Activated naive CD8-positive, alpha-beta T cell treated with anti-CD3 and anti-CD28 coated beads, Interleukin-2, amount 50 U/mL, for 24 hours (primary cell): ENCODE data around the gene NHP2.
"Not testable (repeated sequence)": the region's sequence is repeated elsewhere in the genome, so short reads cannot be mapped to it uniquely, and the experiment has no call there.

ENCODE experiments used
- ATAC-seq: fragments of 150-1000 bp; cut with Tn5 transposase; one replicate; pipeline ENCODE4 v1.10.0; 2021
- DNase-seq: peaks from one replicate; pipeline ENCODE4 v3.0.0; 2021
- H3K27ac Mint-ChIP-seq: one replicate; pipeline ENCODE4 v1.8.0; 2021; ENCODE audit warnings: mild to moderate bottlenecking, mixed read lengths
- H3K27me3 Mint-ChIP-seq: one replicate; pipeline ENCODE4 v1.8.0; 2021; ENCODE audit warnings: mixed read lengths
- H3K36me3 Mint-ChIP-seq: one replicate; pipeline ENCODE4 v1.8.0; 2021; ENCODE audit warnings: low read depth, mixed read lengths
- H3K4me1 Mint-ChIP-seq: one replicate; pipeline ENCODE4 v1.8.0; 2021; ENCODE audit warnings: mixed read lengths
- H3K4me3 Mint-ChIP-seq: one replicate; pipeline ENCODE4 v1.8.0; 2021; ENCODE audit warnings: mild to moderate bottlenecking, moderate library complexity, mixed read lengths
- H3K9me3 Mint-ChIP-seq: one replicate; pipeline ENCODE4 v1.8.0; 2021; ENCODE audit warnings: mixed read lengths

The NHP2 gene

GRCh38 chr5:178153530-178154340 lies at the start of gene NHP2:
Gene NHP2 (minus strand): TSS chr5:178153885. CDS start chr5:178153817, 68 bp downstream.
- H3K36me3 Mint-ChIP-seq: peaks cover 30% of the 10 kb centered on the region
- DNase-seq (peak; percentile 99), ATAC-seq (peak; percentile 93)
- H3K4me1 Mint-ChIP-seq: peaks cover 53% of the 10 kb centered on the region
- H3K9me3 Mint-ChIP-seq: no peaks in the 10 kb centered on the region
- H3K27me3 Mint-ChIP-seq: no peaks in the 10 kb centered on the region
- peak within 1 kb of the TSS; percentile 91 for H3K27ac Mint-ChIP-seq
- H3K4me3 Mint-ChIP-seq: peak within 1 kb of the TSS; percentile 92

GRCh38 chr5:178202541-178202940 lies 48.9 kb upstream of the NHP2 start:
- Mint-ChIP-seq H3K4me3 (peak overlapping the region; percentile 65), H3K4me1 (peaks cover 33% of the 10 kb centered on the region), H3K27ac (no peak overlapping the region), H3K36me3 (peaks cover 26% of the 10 kb centered on the region), H3K27me3 (peaks cover 3% of the 10 kb centered on the region), H3K9me3 (no peaks in the 10 kb centered on the region)
- ATAC-seq (no peak), DNase-seq (no peak)

GRCh38 chr5:178201927-178202235 lies 48.2 kb upstream of the NHP2 start:
- no peaks in the 10 kb centered on the region for H3K9me3 Mint-ChIP-seq
- DNase-seq: no peak
- peaks cover 26% of the 10 kb centered on the region for H3K4me1 Mint-ChIP-seq
- no peak for ATAC-seq
- no peak overlapping the region for H3K27ac Mint-ChIP-seq
- peaks cover 3% of the 10 kb centered on the region for H3K27me3 Mint-ChIP-seq
- no peak overlapping the region for H3K4me3 Mint-ChIP-seq
- H3K36me3 Mint-ChIP-seq: peaks cover 20% of the 10 kb centered on the region

GRCh38 chr5:178201221-178201926 lies 47.7 kb upstream of the NHP2 start:
- Mint-ChIP-seq H3K27ac (no peak overlapping the region), H3K4me3 (no peak overlapping the region), H3K9me3 (no peaks in the 10 kb centered on the region), H3K36me3 (peaks cover 15% of the 10 kb centered on the region), H3K27me3 (peaks cover 3% of the 10 kb centered on the region), H3K4me1 (peaks cover 21% of the 10 kb centered on the region)
- ATAC-seq (no peak), DNase-seq (no peak)

- Mint-ChIP-seq H3K4me1 (peaks cover 10% of the 10 kb centered on the region), H3K36me3 (peaks cover 3% of the 10 kb centered on the region), H3K4me3 (no peak overlapping the region), H3K27me3 (peaks cover 5% of the 10 kb centered on the region), H3K27ac (no peak overlapping the region), H3K9me3 (no peaks in the 10 kb centered on the region)
- no peak for DNase-seq
- ATAC-seq: no peak
Measured at GRCh38 chr5:178199581-178200434, 46.1 kb upstream of the NHP2 start.

GRCh38 chr5:178198706-178199105 lies 45.0 kb upstream of the NHP2 start:
- peaks cover 9% of the 10 kb centered on the region for H3K27me3 Mint-ChIP-seq
- H3K27ac Mint-ChIP-seq: no peak overlapping the region
- no peak for ATAC-seq
- no peak for DNase-seq
- no peaks in the 10 kb centered on the region for H3K9me3 Mint-ChIP-seq
- H3K36me3 Mint-ChIP-seq: no peaks in the 10 kb centered on the region
- no peak overlapping the region for H3K4me3 Mint-ChIP-seq
- peaks cover 14% of the 10 kb centered on the region for H3K4me1 Mint-ChIP-seq

- not testable (repeated sequence) for H3K27ac Mint-ChIP-seq, DNase-seq, H3K4me3 Mint-ChIP-seq, ATAC-seq, H3K36me3 Mint-ChIP-seq, H3K9me3 Mint-ChIP-seq
- H3K4me1 Mint-ChIP-seq: peaks cover 19% of the 10 kb centered on the region
- H3K27me3 Mint-ChIP-seq: peaks cover 13% of the 10 kb centered on the region
Measured at GRCh38 chr5:178198151-178198550, 44.5 kb upstream of the NHP2 start.

- H3K27ac Mint-ChIP-seq: no peak overlapping the region
- H3K36me3 Mint-ChIP-seq: no peaks in the 10 kb centered on the region
- peaks cover 19% of the 10 kb centered on the region for H3K27me3 Mint-ChIP-seq
- ATAC-seq: no peak
- no peaks in the 10 kb centered on the region for H3K9me3 Mint-ChIP-seq
- H3K4me3 Mint-ChIP-seq: no peak overlapping the region
- peaks cover 16% of the 10 kb centered on the region for H3K4me1 Mint-ChIP-seq
- no peak for DNase-seq
Measured at GRCh38 chr5:178196986-178197385, 43.3 kb upstream of the NHP2 start.

- DNase-seq: no peak
- H3K9me3 Mint-ChIP-seq: no peaks in the 10 kb centered on the region
- peaks cover 19% of the 10 kb centered on the region for H3K27me3 Mint-ChIP-seq
- H3K4me1 Mint-ChIP-seq: peaks cover 13% of the 10 kb centered on the region
- no peak overlapping the region for H3K4me3 Mint-ChIP-seq
- H3K36me3 Mint-ChIP-seq: no peaks in the 10 kb centered on the region
- no peak for ATAC-seq
- no peak overlapping the region for H3K27ac Mint-ChIP-seq
Measured at GRCh38 chr5:178196281-178196812, 42.7 kb upstream of the NHP2 start.

GRCh38 chr5:178194026-178194425 lies 40.3 kb upstream of the NHP2 start:
- ATAC-seq: peak; percentile 47
- Mint-ChIP-seq H3K36me3 (no peaks in the 10 kb centered on the region), H3K9me3 (no peaks in the 10 kb centered on the region), H3K27ac (no peak overlapping the region), H3K4me3 (no peak overlapping the region), H3K27me3 (peaks cover 19% of the 10 kb centered on the region), H3K4me1 (peaks cover 13% of the 10 kb centered on the region)
- DNase-seq: no peak

- Mint-ChIP-seq H3K4me3 (no peak overlapping the region), H3K4me1 (peaks cover 13% of the 10 kb centered on the region), H3K9me3 (no peaks in the 10 kb centered on the region), H3K36me3 (no peaks in the 10 kb centered on the region), H3K27ac (no peak overlapping the region), H3K27me3 (peaks cover 19% of the 10 kb centered on the region)
- ATAC-seq: no peak
- no peak for DNase-seq
Measured at GRCh38 chr5:178193251-178193809, 39.6 kb upstream of the NHP2 start.

- Mint-ChIP-seq H3K27ac (no peak overlapping the region), H3K4me1 (peaks cover 13% of the 10 kb centered on the region), H3K27me3 (peaks cover 19% of the 10 kb centered on the region), H3K36me3 (no peaks in the 10 kb centered on the region), H3K9me3 (no peaks in the 10 kb centered on the region), H3K4me3 (no peak overlapping the region)
- DNase-seq (no peak), ATAC-seq (no peak)
Measured at GRCh38 chr5:178192787-178193186, 39.1 kb upstream of the NHP2 start.

- DNase-seq (no peak), ATAC-seq (no peak)
- Mint-ChIP-seq H3K27me3 (peaks cover 19% of the 10 kb centered on the region), H3K4me1 (peaks cover 13% of the 10 kb centered on the region), H3K4me3 (no peak overlapping the region), H3K27ac (no peak overlapping the region), H3K9me3 (no peaks in the 10 kb centered on the region), H3K36me3 (no peaks in the 10 kb centered on the region)
Measured at GRCh38 chr5:178192244-178192643, 38.6 kb upstream of the NHP2 start.

- H3K36me3 Mint-ChIP-seq: no peaks in the 10 kb centered on the region
- ATAC-seq (no peak), DNase-seq (no peak)
- H3K4me1 Mint-ChIP-seq: peaks cover 14% of the 10 kb centered on the region
- no peak overlapping the region for H3K27ac Mint-ChIP-seq
- H3K4me3 Mint-ChIP-seq: no peak overlapping the region
- peaks cover 19% of the 10 kb centered on the region for H3K27me3 Mint-ChIP-seq
- H3K9me3 Mint-ChIP-seq: no peaks in the 10 kb centered on the region
Measured at GRCh38 chr5:178191661-178192060, 38.0 kb upstream of the NHP2 start.
